ENCODE results near the gene LRRC59. TPM values are rescaled to one million over a fixed set of nuclear protein-coding genes. Genes with fewer than 3 reads are reported as not detected.

LRRC59 gene
- total and polyA plus RNA-seq, 2 of the 13 experiments (the other 11 are each of a cell fraction or from before 2014, with no cell fraction given): 87.3 to 222 TPM

DNA sequence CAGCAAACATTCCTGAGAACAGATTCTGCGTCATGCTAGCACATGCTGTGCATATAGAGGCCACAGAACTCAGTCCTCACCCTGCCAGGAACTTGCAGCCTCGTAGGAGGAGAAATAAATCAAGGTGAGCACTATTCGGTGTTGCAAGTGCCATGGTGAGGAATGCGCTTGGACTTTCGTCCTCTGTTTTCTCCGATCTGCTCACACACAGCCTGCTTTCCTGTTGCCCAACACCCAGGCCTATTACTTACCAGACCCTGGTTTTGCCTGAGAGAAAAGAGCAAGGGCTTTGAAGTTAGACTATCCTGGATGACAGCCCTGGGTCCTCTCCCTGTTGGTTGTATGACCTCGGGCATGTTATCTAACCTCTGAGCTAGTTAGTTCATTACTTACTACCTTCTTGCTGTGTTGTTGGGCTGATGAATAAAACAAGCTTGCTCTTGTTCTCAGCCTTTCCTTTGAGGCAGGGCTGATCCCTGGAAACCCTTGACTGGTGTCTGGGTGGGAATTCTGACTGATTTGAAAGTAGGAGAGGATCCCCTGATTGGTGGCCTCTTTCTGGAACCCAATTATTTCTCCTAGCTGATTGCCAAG, 31.6 kb upstream of the LRRC59 start (continued):
- TF ChIP-seq, protein P1, sequence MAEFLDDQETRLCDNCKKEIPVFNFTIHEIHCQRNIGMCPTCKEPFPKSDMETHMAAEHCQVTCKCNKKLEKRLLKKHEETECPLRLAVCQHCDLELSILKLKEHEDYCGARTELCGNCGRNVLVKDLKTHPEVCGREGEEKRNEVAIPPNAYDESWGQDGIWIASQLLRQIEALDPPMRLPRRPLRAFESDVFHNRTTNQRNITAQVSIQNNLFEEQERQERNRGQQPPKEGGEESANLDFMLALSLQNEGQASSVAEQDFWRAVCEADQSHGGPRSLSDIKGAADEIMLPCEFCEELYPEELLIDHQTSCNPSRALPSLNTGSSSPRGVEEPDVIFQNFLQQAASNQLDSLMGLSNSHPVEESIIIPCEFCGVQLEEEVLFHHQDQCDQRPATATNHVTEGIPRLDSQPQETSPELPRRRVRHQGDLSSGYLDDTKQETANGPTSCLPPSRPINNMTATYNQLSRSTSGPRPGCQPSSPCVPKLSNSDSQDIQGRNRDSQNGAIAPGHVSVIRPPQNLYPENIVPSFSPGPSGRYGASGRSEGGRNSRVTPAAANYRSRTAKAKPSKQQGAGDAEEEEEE (CRISPR knock-in tag; IDR thresholded peaks at IDR 0.05; ENCODE audit: borderline replicate concordance): no peak
- TF ChIP-seq SRY (CRISPR knock-in tag; IDR thresholded peaks at IDR 0.05) (no peak), ZNF264 (CRISPR knock-in tag; IDR thresholded peaks at IDR 0.05) (peak; percentile 61; the same call in 1 of the 2 replicates), ZNF75D (CRISPR knock-in tag; IDR thresholded peaks at IDR 0.05; ENCODE audit: borderline replicate concordance) (no peak), ATF7 (IDR thresholded peaks at IDR 0.05) (no peak), ATF7 (CRISPR knock-in tag; IDR thresholded peaks at IDR 0.05) (peak; percentile 71; the same call in 1 of the 2 replicates), MTF2 (CRISPR knock-in tag; IDR thresholded peaks at IDR 0.05; ENCODE audit: borderline replicate concordance) (no peak), ARHGAP35 (CRISPR knock-in tag; IDR thresholded peaks at IDR 0.05; ENCODE audit: borderline replicate concordance) (no peak), ZNF225 (CRISPR knock-in tag; IDR thresholded peaks at IDR 0.05) (peak; percentile 25; the same call in 1 of the 2 replicates), YEATS4 (CRISPR knock-in tag; IDR thresholded peaks at IDR 0.05; ENCODE audit: borderline replicate concordance) (peak; percentile 87; the same call in 1 of the 2 replicates), ELF4 (CRISPR knock-in tag; IDR thresholded peaks at IDR 0.05; ENCODE audit: borderline replicate concordance) (no peak), SRF (IDR thresholded peaks at IDR 0.05; ENCODE audit: low read depth, low read length) (no peak), THYN1 (CRISPR knock-in tag; IDR thresholded peaks at IDR 0.05; ENCODE audit: borderline replicate concordance, low read depth) (no peak)
- TF ChIP-seq, protein P2, sequence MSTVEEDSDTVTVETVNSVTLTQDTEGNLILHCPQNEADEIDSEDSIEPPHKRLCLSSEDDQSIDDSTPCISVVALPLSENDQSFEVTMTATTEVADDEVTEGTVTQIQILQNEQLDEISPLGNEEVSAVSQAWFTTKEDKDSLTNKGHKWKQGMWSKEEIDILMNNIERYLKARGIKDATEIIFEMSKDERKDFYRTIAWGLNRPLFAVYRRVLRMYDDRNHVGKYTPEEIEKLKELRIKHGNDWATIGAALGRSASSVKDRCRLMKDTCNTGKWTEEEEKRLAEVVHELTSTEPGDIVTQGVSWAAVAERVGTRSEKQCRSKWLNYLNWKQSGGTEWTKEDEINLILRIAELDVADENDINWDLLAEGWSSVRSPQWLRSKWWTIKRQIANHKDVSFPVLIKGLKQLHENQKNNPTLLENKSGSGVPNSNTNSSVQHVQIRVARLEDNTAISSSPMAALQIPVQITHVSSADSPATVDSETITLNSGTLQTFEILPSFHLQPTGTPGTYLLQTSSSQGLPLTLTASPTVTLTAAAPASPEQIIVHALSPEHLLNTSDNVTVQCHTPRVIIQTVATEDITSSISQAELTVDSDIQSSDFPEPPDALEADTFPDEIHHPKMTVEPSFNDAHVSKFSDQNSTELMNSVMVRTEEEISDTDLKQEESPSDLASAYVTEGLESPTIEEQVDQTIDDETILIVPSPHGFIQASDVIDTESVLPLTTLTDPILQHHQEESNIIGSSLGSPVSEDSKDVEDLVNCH (CRISPR knock-in tag; IDR thresholded peaks at IDR 0.05): no peak
- TF ChIP-seq, protein P3, sequence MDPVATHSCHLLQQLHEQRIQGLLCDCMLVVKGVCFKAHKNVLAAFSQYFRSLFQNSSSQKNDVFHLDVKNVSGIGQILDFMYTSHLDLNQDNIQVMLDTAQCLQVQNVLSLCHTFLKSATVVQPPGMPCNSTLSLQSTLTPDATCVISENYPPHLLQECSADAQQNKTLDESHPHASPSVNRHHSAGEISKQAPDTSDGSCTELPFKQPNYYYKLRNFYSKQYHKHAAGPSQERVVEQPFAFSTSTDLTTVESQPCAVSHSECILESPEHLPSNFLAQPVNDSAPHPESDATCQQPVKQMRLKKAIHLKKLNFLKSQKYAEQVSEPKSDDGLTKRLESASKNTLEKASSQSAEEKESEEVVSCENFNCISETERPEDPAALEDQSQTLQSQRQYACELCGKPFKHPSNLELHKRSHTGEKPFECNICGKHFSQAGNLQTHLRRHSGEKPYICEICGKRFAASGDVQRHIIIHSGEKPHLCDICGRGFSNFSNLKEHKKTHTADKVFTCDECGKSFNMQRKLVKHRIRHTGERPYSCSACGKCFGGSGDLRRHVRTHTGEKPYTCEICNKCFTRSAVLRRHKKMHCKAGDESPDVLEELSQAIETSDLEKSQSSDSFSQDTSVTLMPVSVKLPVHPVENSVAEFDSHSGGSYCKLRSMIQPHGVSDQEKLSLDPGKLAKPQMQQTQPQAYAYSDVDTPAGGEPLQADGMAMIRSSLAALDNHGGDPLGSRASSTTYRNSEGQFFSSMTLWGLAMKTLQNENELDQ (CRISPR knock-in tag; IDR thresholded peaks at IDR 0.05; ENCODE audit: borderline replicate concordance): 0 out of 2 replicates have a peak, but pooled peaks have one; percentile 50
- TF ChIP-seq, protein P4, sequence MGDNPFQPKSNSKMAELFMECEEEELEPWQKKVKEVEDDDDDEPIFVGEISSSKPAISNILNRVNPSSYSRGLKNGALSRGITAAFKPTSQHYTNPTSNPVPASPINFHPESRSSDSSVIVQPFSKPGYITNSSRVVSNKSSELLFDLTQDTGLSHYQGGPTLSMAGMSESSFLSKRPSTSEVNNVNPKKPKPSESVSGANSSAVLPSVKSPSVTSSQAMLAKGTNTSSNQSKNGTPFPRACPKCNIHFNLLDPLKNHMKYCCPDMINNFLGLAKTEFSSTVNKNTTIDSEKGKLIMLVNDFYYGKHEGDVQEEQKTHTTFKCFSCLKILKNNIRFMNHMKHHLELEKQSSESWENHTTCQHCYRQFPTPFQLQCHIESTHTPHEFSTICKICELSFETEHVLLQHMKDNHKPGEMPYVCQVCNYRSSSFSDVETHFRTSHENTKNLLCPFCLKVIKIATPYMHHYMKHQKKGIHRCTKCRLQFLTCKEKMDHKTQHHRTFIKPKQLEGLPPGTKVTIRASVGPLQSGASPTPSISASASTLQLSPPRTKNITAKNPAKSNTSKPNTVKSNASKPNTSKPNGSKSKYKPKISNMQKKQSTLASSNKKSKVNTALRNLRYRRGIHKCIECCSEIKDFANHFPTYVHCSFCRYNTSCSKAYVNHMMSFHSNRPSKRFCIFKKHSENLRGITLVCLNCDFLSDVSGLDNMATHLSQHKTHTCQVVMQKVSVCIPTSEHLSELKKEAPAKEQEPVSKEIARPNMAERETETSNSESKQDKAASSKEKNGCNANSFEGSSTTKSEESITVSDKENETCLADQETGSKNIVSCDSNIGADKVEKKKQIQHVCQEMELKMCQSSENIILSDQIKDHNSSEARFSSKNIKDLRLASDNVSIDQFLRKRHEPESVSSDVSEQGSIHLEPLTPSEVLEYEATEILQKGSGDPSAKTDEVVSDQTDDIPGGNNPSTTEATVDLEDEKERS (CRISPR knock-in tag; IDR thresholded peaks at IDR 0.05): peak; percentile 18; the same call in 1 of the 2 replicates
- TF ChIP-seq, protein P5, sequence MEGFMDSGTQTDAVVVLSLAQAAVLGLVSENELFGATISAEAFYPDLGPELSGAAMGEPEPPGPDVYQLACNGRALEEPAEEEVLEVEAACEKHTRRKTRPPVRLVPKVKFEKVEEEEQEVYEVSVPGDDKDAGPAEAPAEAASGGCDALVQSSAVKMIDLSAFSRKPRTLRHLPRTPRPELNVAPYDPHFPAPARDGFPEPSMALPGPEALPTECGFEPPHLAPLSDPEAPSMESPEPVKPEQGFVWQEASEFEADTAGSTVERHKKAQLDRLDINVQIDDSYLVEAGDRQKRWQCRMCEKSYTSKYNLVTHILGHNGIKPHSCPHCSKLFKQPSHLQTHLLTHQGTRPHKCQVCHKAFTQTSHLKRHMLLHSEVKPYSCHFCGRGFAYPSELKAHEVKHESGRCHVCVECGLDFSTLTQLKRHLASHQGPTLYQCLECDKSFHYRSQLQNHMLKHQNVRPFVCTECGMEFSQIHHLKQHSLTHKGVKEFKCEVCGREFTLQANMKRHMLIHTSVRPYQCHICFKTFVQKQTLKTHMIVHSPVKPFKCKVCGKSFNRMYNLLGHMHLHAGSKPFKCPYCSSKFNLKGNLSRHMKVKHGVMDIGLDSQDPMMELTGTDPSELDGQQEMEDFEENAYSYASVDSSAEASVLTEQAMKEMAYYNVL (CRISPR knock-in tag; IDR thresholded peaks at IDR 0.05; ENCODE audit: borderline replicate concordance): peak; percentile 84

Measured in HepG2 (cell line).